Activated T-cell treated with anti-CD3 and anti-CD28 coated beads for 4 hours (primary cell): ENCODE measurements around the gene CDH13.

Source experiments
- DNase-seq: peaks from one replicate; pipeline ENCODE4 v3.0.0-alpha.2; 2020

Gene CDH13

DNA sequence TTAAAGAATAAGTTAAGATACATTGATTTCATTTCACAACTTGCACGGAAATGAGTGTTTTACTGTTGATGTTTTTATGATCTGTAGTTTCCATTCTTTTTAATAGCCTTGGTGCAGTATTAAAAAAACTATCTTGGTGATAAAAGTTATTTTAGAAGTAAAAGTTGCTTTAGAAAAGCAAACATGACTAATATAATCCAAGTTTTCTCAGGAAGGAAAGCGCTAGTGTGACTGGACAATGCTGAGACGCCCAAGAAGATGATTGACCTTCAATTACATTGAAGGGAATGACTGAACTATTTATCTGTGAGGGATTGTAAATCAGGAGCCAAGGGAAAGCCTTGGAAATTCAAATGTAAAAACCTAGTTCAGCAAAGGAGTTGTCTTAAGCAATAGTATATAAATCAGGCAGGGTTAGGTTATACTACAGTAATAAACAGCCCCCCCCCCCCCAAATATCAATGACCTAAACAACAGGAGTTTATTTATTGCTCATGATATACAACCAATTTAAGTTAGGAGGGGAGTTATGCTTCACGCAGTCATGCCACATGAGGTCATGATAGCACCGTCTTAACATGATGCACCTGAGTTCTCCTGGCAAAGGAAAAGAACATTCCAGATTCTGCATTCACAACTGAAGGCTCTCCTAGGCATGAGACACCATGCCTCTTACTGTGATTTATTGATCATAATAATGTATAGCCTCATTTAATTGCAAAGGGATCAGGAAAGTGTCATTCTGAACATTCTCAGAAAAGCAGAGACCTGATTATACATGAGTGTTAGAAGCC lies 443.8 kb downstream of the CDH13 start:
- no peak for DNase-seq

- DNase-seq, result no peak
Measured at GRCh38 chr16:83075956-83076355, 449.2 kb downstream of the CDH13 start.

DNA sequence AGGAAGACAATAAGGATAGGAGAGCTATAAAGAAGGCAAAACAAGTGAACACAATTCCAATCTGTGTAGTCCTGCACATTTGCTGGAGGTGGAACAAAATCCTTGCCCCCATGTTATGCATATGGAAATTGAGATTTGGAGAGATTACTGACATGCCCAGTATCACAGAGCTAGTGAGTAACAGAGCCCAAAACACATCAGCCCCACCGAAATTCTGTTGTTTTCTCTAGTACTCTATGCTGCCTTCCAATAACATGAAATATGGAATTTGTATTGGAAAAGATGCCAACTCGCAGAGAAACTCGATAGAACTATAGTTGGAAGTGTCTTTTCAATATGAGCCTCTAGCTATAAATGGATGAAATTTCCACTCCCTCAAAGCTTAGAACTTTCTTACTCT lies 456.6 kb downstream of the CDH13 start:
- no peak for DNase-seq

DNA sequence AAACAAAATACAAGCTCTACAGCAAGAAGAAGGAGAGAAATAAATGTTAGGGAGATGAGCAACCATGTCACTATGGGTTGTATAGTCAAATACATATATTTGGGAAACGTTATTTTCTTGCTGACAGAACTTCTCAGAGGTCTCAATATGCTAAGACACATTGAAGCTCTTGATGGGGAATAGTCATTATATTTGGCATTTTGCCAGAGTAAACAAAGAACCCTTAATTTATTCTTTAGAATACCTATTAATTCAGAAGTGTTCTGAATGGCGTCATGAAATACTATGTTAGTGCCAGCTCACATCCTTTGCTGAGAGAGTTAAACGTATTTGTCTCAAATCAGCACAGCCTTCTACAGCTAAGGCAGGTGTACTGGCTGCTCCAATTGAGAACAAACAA lies 458.9 kb downstream of the CDH13 start:
- DNase-seq, result no peak

DNA sequence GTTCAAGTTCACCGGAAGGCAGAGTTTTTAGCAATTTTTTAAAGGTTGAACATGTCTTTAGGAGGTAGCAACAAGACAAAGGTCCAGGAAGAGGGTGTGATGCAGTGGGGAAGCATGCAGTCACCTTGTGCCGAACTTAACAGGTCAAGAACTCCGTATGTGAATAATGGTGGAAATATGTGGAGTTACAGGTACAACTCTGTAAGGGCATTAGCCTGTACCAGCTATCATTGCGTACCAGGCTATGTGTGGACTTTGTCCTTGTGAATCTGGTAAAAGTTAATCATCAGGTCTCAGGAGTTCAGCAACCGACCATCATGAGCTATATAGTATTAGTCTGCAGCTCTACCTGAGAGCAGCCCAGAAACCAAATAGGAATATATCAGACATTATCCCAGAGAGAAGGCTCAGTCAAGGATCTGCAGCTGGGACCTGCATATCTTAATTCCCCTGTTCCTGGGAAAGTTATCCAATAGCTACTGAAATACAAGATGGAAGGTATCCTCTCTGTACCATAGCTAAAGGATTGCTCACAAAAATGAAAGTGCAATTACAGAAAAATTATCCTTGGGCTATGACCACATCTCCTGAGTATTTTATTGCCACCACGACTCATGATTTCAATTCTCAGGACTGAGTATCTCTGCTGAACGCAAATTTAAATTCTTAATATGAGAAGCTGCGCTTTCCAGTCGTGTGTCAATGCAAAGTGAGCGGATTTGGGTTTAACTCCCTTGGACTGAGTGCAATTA lies 469.3 kb downstream of the CDH13 start:
- no peak for DNase-seq

DNA sequence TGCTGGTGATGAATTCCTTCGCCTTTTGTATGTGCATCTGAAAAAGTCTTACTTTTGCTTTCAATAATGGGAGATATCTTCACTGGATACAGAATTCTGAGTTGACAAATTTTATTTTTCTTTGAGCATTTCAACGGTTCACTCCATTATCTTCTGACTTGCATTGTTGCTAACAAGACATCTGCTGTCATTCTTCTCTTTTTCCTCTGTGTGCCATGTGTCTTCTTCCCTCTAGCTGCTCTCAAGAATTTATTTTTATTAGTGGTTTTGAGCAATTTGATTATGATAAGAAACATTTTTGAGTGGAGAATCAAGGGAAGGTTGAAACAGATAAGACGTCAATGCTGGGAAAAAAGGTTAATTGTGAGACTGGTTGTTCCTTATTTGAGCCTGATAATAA lies 471.8 kb downstream of the CDH13 start:
- no peak for DNase-seq

GRCh38 chr16:83100679-83101078 lies 473.9 kb downstream of the CDH13 start:
- DNase-seq, result no peak

DNA sequence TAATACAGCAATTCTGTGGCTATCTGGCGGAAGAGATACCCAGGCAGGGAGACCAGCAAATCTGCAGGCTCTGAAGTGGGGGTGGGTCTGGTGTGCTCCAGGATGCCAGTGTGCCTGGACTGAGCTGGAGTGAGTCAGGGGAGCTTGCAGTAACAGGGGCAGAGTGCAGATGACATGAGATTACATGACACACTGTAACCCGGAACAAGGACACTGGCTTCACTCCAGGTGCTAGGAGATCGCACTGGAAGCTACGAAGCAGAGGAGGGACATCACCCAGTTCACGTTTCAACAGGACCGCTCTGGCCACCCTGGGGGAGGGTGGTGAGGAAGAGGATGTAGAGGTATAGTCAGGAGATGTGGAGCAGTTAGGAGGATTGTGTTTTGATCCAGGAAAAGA lies 475.6 kb downstream of the CDH13 start:
- no peak for DNase-seq

GRCh38 chr16:83105279-83106077 lies 478.7 kb downstream of the CDH13 start:
- no peak for DNase-seq

GRCh38 chr16:83109490-83110125 lies 482.8 kb downstream of the CDH13 start:
- no peak for DNase-seq

GRCh38 chr16:83110269-83110668 lies 483.5 kb downstream of the CDH13 start:
- DNase-seq, result no peak

GRCh38 chr16:83113317-83113716 lies 486.5 kb downstream of the CDH13 start:
- no peak for DNase-seq

GRCh38 chr16:83113811-83114210 lies 487.0 kb downstream of the CDH13 start:
- DNase-seq, result no peak

- DNase-seq, result no peak
Measured at GRCh38 chr16:83115491-83116232, 488.9 kb downstream of the CDH13 start.

DNA sequence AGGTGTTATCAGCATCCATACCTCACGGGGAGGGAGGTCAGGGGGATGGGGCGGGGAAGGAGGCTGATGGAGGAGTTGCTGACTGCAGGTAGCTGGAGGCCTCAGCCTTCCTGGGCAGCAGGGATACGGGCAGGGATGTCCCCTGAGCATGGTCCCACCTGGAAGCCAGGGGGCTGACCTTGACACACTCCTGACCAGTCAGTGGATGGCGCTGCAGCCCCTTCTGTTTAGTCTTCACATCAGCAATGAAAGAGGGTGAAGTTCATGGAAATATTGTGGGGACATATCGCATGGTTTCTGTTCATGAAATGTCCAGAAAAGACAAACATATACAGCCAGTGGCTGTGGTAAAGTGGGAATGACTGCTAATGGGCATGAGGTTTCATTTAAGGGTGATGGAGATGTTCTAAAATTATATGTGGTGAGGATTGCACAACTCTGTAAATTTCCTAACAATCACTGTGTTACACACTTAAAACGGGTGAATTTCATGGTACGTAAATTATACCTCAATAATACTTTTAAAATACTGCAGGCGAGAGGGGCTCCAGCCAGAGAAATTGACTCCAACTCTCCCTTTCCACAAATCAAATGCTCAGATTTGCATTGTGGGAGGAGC lies 489.6 kb downstream of the CDH13 start:
- no peak for DNase-seq

DNA sequence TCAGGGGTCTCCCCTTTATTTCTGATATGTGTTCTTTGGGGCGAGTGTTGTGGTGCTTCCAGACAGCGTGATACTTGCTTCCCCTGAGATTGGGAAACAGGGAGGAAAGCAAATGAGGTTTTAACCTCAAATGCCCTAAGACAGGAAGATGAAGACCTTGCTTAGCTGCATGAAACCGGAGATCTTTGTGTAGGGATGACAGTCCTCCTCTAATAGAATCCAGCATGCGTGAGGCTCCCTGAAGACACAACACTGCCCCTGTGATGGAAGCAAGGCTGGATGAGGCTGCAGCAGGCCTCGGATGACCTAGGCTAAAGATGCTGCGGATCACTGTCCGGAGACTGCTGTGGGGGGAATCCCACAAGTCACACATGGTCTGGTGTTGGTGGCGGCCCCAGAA lies 491.0 kb downstream of the CDH13 start:
- no peak for DNase-seq

GRCh38 chr16:83118365-83118764 lies 491.6 kb downstream of the CDH13 start:
- no peak for DNase-seq

GRCh38 chr16:83125999-83126568 lies 499.3 kb downstream of the CDH13 start:
- no peak for DNase-seq

DNA sequence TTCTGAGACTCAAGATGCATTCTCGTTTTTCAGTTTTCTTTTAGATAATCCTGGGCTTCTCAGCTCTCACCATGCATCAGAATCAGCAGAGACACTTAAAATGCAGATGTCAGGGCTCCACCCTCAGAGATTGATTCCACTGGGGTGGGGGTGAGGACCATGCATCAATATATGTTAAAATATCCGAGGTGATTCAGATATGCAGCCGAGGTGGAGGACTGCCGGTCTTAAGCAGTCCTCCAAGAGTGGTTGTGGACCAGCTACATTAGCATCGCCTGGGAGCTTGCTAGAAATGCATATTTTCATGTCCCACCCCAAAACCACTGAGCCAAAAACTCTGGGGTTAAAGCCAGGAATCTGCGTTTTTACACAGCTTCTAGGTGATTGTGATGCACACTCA lies 501.3 kb downstream of the CDH13 start:
- DNase-seq, result no peak

- DNase-seq, result no peak
Measured at GRCh38 chr16:83130039-83130438, 503.3 kb downstream of the CDH13 start.

GRCh38 chr16:83134638-83135037 lies 507.9 kb downstream of the CDH13 start:
- no peak for DNase-seq

DNA sequence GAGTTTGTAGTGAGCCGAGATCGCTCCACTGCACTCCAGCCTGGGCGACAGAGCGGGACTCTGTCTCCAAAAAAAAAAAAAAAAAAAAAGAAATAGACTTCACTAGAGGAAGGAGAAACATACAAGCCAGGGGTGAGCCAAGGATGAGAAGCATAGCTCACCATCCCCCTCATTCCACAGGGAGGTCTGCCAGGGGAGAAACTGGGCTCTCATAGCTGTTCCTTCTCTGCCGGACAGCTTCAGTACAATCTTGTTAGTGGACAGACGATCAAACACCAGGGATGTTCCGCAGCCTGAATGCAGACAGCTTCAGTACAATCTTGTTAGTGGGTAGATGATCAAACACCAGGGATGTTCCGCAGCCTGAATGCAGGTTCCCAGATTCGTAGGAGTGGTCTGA lies 509.6 kb downstream of the CDH13 start:
- DNase-seq, result no peak
